OCI-LY7 (cell line): ENCODE data around the gene ARL16. TPM values are rescaled to one million over a fixed set of nuclear protein-coding genes. Genes with fewer than 3 reads are reported as not detected.

Experiments
- BruUV-seq: library from RNA; stranded (reverse); fragments of 400-500 nt; replicated peaks from 2 replicates; lab custom pipeline; 2021; lab: Mats Ljungman, UMichigan
- CTCF ChIA-PET: fragments of 300-600 bp; sonication (Branson Sonifier 250); formaldehyde crosslinking; loops from one replicate; lab custom pipeline; 2022; ENCODE audit warnings: antibody characterized with exemption; ENCODE audit not compliant: unreplicated experiment; lab: Charles Lee
- POLR2A ChIA-PET: fragments of 300-600 bp; sonication (Branson Sonifier 250); formaldehyde crosslinking; loops from one replicate; lab custom pipeline; 2022; ENCODE audit warnings: antibody characterized with exemption; lab: Charles Lee
- DNase-seq: peaks from one replicate; pipeline ENCODE4 v3.0.0-alpha.2; 2015; ENCODE audit warnings: low spot score
- H2AFZ ChIP-seq: fragments of 200-600 bp; sonication (generic), shearing (Covaris generic); 2 replicates; pipeline ENCODE4 v1.6.1; 2014; ENCODE audit warnings: mild to moderate bottlenecking, antibody characterized with exemption, low read length, moderate library complexity
- H3K27ac ChIP-seq: fragments of 200-600 bp; sonication (generic); 2 replicates; pipeline ENCODE4 v1.5.1; 2014; ENCODE audit warnings: mixed run types, low read depth, mild to moderate bottlenecking, moderate library complexity, low read length, inconsistent platforms; ENCODE audit not compliant: poor library complexity, severe bottlenecking
- H3K36me3 ChIP-seq: fragments of 200-600 bp; sonication (generic); 2 replicates; pipeline ENCODE4 v1.6.1; 2014; ENCODE audit warnings: mild to moderate bottlenecking, antibody characterized with exemption, low read length, moderate library complexity, mixed read lengths; ENCODE audit not compliant: insufficient read depth
- H3K4me1 ChIP-seq: fragments of 200-600 bp; sonication (generic); 2 replicates; pipeline ENCODE4 v1.5.1; 2014; ENCODE audit warnings: mild to moderate bottlenecking, low read length; ENCODE audit not compliant: insufficient read depth, poor library complexity, severe bottlenecking
- H3K4me2 ChIP-seq: fragments of 200-600 bp; sonication (generic); 2 replicates; pipeline ENCODE4 v1.6.1; 2014; ENCODE audit warnings: mild to moderate bottlenecking, low read length
- H3K4me3 ChIP-seq: fragments of 200-600 bp; sonication (generic); 2 replicates; pipeline ENCODE4 v1.5.1; 2014; ENCODE audit warnings: mild to moderate bottlenecking, low read depth, low read length; ENCODE audit not compliant: poor library complexity, severe bottlenecking
- H3K79me2 ChIP-seq: fragments of 200-600 bp; sonication (generic); 2 replicates; pipeline ENCODE4 v1.6.1; 2016; ENCODE audit warnings: low read depth, mild to moderate bottlenecking, low read length, moderate library complexity, mixed read lengths; ENCODE audit not compliant: insufficient read depth
- H3K9me2 ChIP-seq: fragments of 200-600 bp; sonication (generic); 2 replicates; pipeline ENCODE4 v1.6.1; 2016; ENCODE audit warnings: mild to moderate bottlenecking, low read length, mixed read lengths; ENCODE audit not compliant: insufficient read depth
- H3K9me3 ChIP-seq: fragments of 200-600 bp; sonication (generic); 2 replicates; pipeline ENCODE4 v1.6.1; 2014; ENCODE audit warnings: mild to moderate bottlenecking, mixed run types, low read length, mixed read lengths
- H4K20me1 ChIP-seq: fragments of 200-600 bp; sonication (generic); 2 replicates; pipeline ENCODE4 v1.6.1; 2014; ENCODE audit warnings: mild to moderate bottlenecking, antibody characterized with exemption, low read length, moderate library complexity, mixed read lengths; ENCODE audit not compliant: insufficient read depth
- EZH2phosphoT487 ChIP-seq: fragments of 200-600 bp; sonication (generic); IDR thresholded peaks from 2 replicates; pipeline ENCODE4 v1.6.1; 2018; ENCODE audit warnings: low read depth, borderline replicate concordance, mild to moderate bottlenecking, mixed run types, antibody characterized with exemption, low read length, moderate library complexity, mixed read lengths
- intact Hi-C: fragments of 100-400 bp; cut with micrococcal nuclease; formaldehyde crosslinking; loops from one replicate; pipeline ENCODE4 v1.10.0; 2022; ENCODE audit not compliant: unreplicated experiment
- total RNA-seq, 2 experiments: library from RNA; depleted of rRNA in 1 of 2; stranded (reverse); fragments of >200 nt in 1 of 2; shearing (Covaris generic) in 1 of 2; gene quantifications; 2 replicates each; pipeline ENCODE4 v1.2.3, GENCODE V29; 2014 to 2022
- TF ChIP-seq, protein P1 (sequence below): fragments of 200-600 bp; sonication (generic); conservative IDR thresholded peaks from 2 replicates; pipeline ENCODE4 v1.5.1; 2014; ENCODE audit warnings: mild to moderate bottlenecking, antibody characterized with exemption, low read length, moderate library complexity, mixed read lengths

Gene ARL16
- total RNA-seq, 2 experiments from 2014 or later = 49.8 to 86.1 TPM

DNA sequence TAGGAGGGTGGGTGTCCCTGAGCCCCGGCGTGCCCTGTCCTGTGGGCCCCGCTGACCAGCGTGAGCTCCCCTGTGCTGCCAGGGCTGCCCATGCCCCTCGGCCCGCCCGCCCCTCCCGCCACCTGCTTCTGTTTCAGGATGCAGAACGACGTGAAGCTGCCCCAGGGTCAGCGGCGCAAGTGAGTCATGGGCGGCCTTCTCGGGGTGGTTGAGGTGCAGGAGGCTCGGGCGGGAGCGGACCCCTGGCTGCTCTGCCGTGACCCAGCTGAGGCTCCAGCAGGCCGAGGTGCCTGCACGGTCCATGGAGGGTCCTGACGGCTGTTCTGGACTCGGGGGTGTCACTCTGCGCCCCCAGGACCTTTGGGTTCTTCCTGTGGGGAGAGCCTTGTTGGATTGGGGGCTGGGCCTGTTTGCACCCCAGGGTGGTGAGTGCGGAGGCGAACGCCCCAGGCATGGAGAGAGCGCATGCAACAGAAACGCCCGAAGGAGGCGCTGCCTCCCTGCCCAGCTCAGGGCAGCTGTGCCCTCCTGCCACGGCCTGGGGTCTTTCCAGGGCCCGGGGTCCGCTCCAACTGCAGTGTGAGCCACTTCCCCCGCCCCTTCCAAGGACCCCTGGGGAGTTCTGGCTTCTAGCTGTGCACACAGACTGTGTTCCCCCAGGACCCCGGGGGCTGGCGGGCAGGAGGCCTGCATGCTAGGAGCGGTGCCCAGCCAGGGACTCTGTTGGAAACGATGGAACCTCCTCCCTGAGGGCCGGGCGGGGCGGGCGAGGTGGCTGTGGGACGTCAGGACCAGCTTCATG, 32.5 kb upstream of the ARL16 start:
- Histone ChIP-seq H3K9me2 (no peaks in the 10 kb centered on the region), H3K4me2 (no peak overlapping the region), H2AFZ (no peak overlapping the region), H3K36me3 (peaks cover 27% of the 10 kb centered on the region), H3K79me2 (peaks cover 8% of the 10 kb centered on the region; the same call in 1 of the 2 replicates), H3K27ac (no peak overlapping the region), H3K9me3 (no peaks in the 10 kb centered on the region), H4K20me1 (no peaks in the 10 kb centered on the region), H3K4me1 (peaks cover 18% of the 10 kb centered on the region), H3K4me3 (no peak overlapping the region)
- POLR2A ChIA-PET = interaction anchor here (0.6 kb wide), 1 partner anchor 198 kb away, joined by 6 read pairs; no protein-coding TSS in a partner anchor
- DNase-seq = no peak
- no peak for TF ChIP-seq EZH2phosphoT487
- TF ChIP-seq, protein P1, sequence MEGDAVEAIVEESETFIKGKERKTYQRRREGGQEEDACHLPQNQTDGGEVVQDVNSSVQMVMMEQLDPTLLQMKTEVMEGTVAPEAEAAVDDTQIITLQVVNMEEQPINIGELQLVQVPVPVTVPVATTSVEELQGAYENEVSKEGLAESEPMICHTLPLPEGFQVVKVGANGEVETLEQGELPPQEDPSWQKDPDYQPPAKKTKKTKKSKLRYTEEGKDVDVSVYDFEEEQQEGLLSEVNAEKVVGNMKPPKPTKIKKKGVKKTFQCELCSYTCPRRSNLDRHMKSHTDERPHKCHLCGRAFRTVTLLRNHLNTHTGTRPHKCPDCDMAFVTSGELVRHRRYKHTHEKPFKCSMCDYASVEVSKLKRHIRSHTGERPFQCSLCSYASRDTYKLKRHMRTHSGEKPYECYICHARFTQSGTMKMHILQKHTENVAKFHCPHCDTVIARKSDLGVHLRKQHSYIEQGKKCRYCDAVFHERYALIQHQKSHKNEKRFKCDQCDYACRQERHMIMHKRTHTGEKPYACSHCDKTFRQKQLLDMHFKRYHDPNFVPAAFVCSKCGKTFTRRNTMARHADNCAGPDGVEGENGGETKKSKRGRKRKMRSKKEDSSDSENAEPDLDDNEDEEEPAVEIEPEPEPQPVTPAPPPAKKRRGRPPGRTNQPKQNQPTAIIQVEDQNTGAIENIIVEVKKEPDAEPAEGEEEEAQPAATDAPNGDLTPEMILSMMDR = no peak
- BruUV-seq = no TSS peak
- CTCF ChIA-PET = no interaction called here
- intact Hi-C loops = no loop called here

GRCh38 chr17:81715107-81715871, 31.7 kb upstream of the ARL16 start:
- no peak overlapping the region for H3K27ac ChIP-seq
- no peaks in the 10 kb centered on the region for H3K9me2 ChIP-seq
- peaks cover 8% of the 10 kb centered on the region; the same call in 1 of the 2 replicates for H3K79me2 ChIP-seq
- ChIA-PET POLR2A (interaction anchor here (0.6 kb wide), 1 partner anchor 199 kb away, joined by 6 read pairs; no protein-coding TSS in a partner anchor), CTCF (no interaction called here)
- TF ChIP-seq, protein P1 = no peak
- no peak for TF ChIP-seq EZH2phosphoT487
- peaks cover 26% of the 10 kb centered on the region for H3K4me1 ChIP-seq
- no peaks in the 10 kb centered on the region for H4K20me1 ChIP-seq
- no TSS peak for BruUV-seq
- H2AFZ ChIP-seq = no peak overlapping the region
- H3K36me3 ChIP-seq = peaks cover 31% of the 10 kb centered on the region
- no peaks in the 10 kb centered on the region for H3K9me3 ChIP-seq
- no peak overlapping the region for H3K4me2 ChIP-seq
- intact Hi-C loops = no loop called here
- H3K4me3 ChIP-seq = no peak overlapping the region
- no peak for DNase-seq
